ENCODE results near the gene COA8. TPM values are rescaled to one million over a fixed set of nuclear protein-coding genes. Genes with fewer than 3 reads are reported as not detected.

COA8 gene
- total and polyA plus RNA-seq, 2 donors from 2014 or later = 40.7 to 65.1 TPM

DNA sequence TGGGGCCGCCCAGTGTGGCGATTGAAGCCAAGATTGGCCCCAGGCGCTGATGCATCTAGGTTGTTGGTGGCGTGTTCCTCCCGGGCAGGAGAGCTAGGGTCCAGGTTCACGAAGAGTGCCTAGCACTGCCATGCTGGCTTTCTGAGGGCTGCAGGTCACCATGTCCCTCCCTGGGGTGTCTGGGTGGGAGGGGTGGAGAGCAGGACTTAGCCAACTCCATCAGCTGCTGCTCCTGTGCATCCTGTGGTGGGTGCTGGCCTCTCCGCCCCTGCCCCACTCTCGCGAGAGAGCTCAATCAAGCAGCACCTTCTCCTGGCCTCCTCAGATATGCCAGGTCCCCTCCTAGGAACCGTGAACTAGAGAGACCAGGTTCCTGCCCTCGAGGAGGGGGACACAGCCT, 31.9 kb upstream of the COA8 start:
- Histone ChIP-seq H3K9me3 (ENCODE audit: control insufficient read depth in 2 of 3, insufficient read depth in 1 of 3, low read length in 3 of 3) (no peaks in the 10 kb centered on the region), H3K27me3 (ENCODE audit: control insufficient read depth, insufficient read depth, low read length) (no peaks in the 10 kb centered on the region), H3K27ac (ENCODE audit: low read depth in 2 of 2, low read length in 2 of 2) (no peak overlapping the region), H3K4me1 (ENCODE audit: control insufficient read depth in 2 of 3, insufficient read depth in 2 of 3, low read depth in 1 of 3, low read length in 3 of 3) (peaks cover 0 to 35% (median 19%) of the 10 kb centered on the region in 3 donors), H3K4me3 (ENCODE audit: low read length in 3 of 3) (no peak overlapping the region), H3K36me3 (ENCODE audit: control insufficient read depth in 2 of 3, insufficient read depth in 3 of 3, low read length in 3 of 3) (no peaks in the 10 kb centered on the region), H3K9ac (ENCODE audit: low read length in 3 of 3) (no peak overlapping the region)
- intact Hi-C loops (cut with DNase I) = no loop called here
- TF ChIP-seq, protein P1, sequence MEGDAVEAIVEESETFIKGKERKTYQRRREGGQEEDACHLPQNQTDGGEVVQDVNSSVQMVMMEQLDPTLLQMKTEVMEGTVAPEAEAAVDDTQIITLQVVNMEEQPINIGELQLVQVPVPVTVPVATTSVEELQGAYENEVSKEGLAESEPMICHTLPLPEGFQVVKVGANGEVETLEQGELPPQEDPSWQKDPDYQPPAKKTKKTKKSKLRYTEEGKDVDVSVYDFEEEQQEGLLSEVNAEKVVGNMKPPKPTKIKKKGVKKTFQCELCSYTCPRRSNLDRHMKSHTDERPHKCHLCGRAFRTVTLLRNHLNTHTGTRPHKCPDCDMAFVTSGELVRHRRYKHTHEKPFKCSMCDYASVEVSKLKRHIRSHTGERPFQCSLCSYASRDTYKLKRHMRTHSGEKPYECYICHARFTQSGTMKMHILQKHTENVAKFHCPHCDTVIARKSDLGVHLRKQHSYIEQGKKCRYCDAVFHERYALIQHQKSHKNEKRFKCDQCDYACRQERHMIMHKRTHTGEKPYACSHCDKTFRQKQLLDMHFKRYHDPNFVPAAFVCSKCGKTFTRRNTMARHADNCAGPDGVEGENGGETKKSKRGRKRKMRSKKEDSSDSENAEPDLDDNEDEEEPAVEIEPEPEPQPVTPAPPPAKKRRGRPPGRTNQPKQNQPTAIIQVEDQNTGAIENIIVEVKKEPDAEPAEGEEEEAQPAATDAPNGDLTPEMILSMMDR (IDR thresholded peaks at IDR 0.05; ENCODE audit: borderline replicate concordance, extremely low read depth, insufficient read depth) = no peak
- DNase-seq = peak in 1 of 5 donors; percentile 75
- no peak for FAIRE-seq

DNA sequence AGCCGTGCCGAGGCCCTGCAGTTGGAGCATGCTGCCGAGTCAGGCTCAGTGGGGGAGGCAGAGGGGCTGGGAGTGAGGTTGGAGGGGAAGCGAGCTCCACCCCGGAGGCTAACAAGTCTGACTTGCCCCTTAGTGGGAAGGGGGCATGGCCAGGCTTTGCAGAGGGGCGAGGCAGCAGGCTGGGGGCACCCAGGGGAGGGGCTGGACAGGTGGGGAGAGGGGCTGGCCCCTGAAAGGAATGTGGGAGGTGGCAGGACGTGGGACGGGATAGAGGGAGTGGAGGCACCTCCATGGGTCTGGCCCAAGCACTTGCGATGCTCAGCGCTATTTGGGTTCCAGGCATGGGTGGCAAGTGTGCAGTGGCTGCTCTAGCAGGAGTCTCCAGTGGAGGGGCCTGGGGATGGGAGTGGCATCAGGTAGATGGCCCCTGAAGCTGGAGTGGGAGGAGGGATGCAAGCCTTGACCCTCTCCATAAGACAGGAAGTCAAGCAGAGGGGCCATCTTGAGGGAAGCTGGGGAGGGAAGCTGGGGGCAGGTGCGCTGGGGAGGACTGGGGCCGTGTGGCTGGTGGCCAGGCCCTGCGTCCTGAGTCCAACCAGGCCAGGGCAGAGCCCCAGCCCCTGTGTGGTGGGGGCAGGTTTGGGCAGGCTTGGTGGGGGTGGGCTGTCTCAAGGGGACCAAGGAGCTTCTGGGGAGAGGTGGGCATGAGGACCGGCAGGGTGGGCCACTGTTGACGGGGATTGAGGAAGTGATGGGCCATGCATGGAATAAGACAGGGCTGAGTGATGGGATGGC, 31.1 kb upstream of the COA8 start:
- Histone ChIP-seq H3K36me3 (ENCODE audit: control insufficient read depth in 2 of 3, insufficient read depth in 3 of 3, low read length in 3 of 3) (no peaks in the 10 kb centered on the region), H3K9ac (ENCODE audit: low read length in 3 of 3) (no peak overlapping the region), H3K27ac (ENCODE audit: low read depth in 2 of 2, low read length in 2 of 2) (no peak overlapping the region), H3K4me1 (ENCODE audit: control insufficient read depth in 2 of 3, insufficient read depth in 2 of 3, low read depth in 1 of 3, low read length in 3 of 3) (peaks cover 0 to 27% (median 12%) of the 10 kb centered on the region in 3 donors), H3K9me3 (ENCODE audit: control insufficient read depth in 2 of 3, insufficient read depth in 1 of 3, low read length in 3 of 3) (no peaks in the 10 kb centered on the region), H3K27me3 (ENCODE audit: control insufficient read depth, insufficient read depth, low read length) (no peaks in the 10 kb centered on the region), H3K4me3 (ENCODE audit: low read length in 3 of 3) (no peak overlapping the region)
- TF ChIP-seq, protein P1 (IDR thresholded peaks at IDR 0.05; ENCODE audit: borderline replicate concordance, extremely low read depth, insufficient read depth) = no peak
- intact Hi-C loops (cut with DNase I) = no loop called here
- FAIRE-seq (no peak), DNase-seq (peak in 1 of 5 donors; percentile 77)

DNA sequence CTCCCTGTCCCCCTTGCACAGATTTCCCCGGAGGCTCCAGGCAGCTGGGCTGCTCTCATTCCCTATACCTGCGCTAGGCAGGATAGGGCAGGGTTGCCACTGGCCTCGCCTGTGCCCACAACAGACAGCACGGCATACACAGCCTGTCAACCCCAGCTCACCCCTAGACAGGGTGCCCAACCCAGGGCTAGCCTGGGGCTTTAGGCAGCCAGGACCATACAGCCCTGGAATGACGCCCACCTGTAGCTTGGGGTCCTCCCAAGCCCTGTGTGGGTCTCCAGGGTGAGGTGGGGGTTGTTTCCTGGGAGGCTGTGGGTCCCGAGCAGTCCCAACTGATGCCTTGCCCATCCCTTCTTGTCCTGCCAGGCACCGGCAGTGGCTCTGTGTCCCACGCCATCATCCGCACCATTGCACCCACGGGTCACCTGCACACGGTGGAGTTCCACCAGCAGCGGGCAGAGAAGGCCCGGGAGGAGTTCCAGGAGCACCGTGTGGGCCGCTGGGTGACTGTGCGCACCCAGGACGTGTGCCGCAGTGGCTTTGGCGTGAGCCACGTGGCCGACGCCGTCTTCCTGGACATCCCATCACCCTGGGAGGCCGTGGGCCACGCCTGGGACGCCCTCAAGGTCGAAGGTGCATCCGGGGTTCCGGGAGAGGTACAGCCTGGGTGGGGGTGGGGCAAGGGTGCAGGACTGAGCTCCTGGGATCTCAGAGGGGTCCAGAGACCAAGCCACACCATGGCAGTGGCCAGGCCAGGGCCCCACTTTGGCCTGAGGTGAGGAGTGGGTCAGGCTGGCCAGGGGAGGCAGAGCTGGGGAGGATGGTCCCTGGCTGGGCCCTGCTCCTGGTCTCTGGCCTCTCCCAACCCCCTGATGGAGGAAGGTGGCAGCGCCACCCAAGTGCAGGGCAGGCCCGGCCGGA, 30.3 kb upstream of the COA8 start:
- H3K27me3 ChIP-seq (ENCODE audit: control insufficient read depth, insufficient read depth, low read length) = no peaks in the 10 kb centered on the region
- TF ChIP-seq, protein P1 (IDR thresholded peaks at IDR 0.05; ENCODE audit: borderline replicate concordance, extremely low read depth, insufficient read depth) = no peak
- peaks cover 0 to 19% (median 8%) of the 10 kb centered on the region in 3 donors for H3K4me1 ChIP-seq (ENCODE audit: control insufficient read depth in 2 of 3, insufficient read depth in 2 of 3, low read depth in 1 of 3, low read length in 3 of 3)
- DNase-seq = peak in 1 of 5 donors; percentile 76
- H3K9ac ChIP-seq (ENCODE audit: low read length in 3 of 3) = no peak overlapping the region
- no peak overlapping the region for H3K4me3 ChIP-seq (ENCODE audit: low read length in 3 of 3)
- no peak for FAIRE-seq
- no peaks in the 10 kb centered on the region for H3K9me3 ChIP-seq (ENCODE audit: control insufficient read depth in 2 of 3, insufficient read depth in 1 of 3, low read length in 3 of 3)
- H3K36me3 ChIP-seq (ENCODE audit: control insufficient read depth in 2 of 3, insufficient read depth in 3 of 3, low read length in 3 of 3) = no peaks in the 10 kb centered on the region
- H3K27ac ChIP-seq (ENCODE audit: low read depth in 2 of 2, low read length in 2 of 2) = no peak overlapping the region
- intact Hi-C loops (cut with DNase I) = no loop called here

All from kidney (tissue), 14 donors.